GM19452 (cell line): ENCODE results near the gene OXA1L.
"Not testable (repeated sequence)": the region's sequence is repeated elsewhere in the genome, so short reads cannot be mapped to it uniquely, and the experiment has no call there.

Experiments
- ATAC-seq: cut with Tn5 transposase; IDR thresholded peaks from one replicate; pipeline ENCODE4 v1.9.1; 2021; ENCODE audit not compliant: unreplicated experiment

The OXA1L gene

GRCh38 chr14:22797017-22797917 lies 30.8 kb downstream of the OXA1L start:
- ATAC-seq = no peak

- no peak for ATAC-seq
Measured at GRCh38 chr14:22798528-22798927, 32.0 kb downstream of the OXA1L start.

- no peak for ATAC-seq
Measured at GRCh38 chr14:22800346-22800745, 33.9 kb downstream of the OXA1L start.

GRCh38 chr14:22801716-22802115 lies 35.2 kb downstream of the OXA1L start:
- no peak for ATAC-seq

- no peak for ATAC-seq
Measured at GRCh38 chr14:22802860-22803686, 36.6 kb downstream of the OXA1L start.

GRCh38 chr14:22803687-22803974 lies 37.1 kb downstream of the OXA1L start:
- no peak for ATAC-seq

- ATAC-seq = not testable (repeated sequence)
Measured at GRCh38 chr14:22805235-22805634, 38.7 kb downstream of the OXA1L start.

GRCh38 chr14:22807432-22808087 lies 41.1 kb downstream of the OXA1L start:
- ATAC-seq = no peak

- ATAC-seq = no peak
Measured at GRCh38 chr14:22808388-22809209, 42.1 kb downstream of the OXA1L start.

GRCh38 chr14:22811722-22812121 lies 45.2 kb downstream of the OXA1L start:
- no peak for ATAC-seq

- ATAC-seq = no peak
Measured at GRCh38 chr14:22812744-22813143, 46.3 kb downstream of the OXA1L start.

- no peak for ATAC-seq
Measured at GRCh38 chr14:22813145-22813544, 46.7 kb downstream of the OXA1L start.

- no peak for ATAC-seq
Measured at GRCh38 chr14:22814373-22814772, 47.9 kb downstream of the OXA1L start.

GRCh38 chr14:22814941-22815713 lies 48.6 kb downstream of the OXA1L start, which contains the start of gene SLC7A7:
SLC7A7 (minus strand) TSS chr14:22815435; CDS start chr14:22813398, 2,037 bp downstream.
- no peak for ATAC-seq

GRCh38 chr14:22819151-22819988 lies 52.9 kb downstream of the OXA1L start:
- no peak for ATAC-seq

- no peak for ATAC-seq
Measured at GRCh38 chr14:22820731-22821130, 54.2 kb downstream of the OXA1L start.

- ATAC-seq = no peak
Measured at GRCh38 chr14:22821193-22822015, 54.9 kb downstream of the OXA1L start.

GRCh38 chr14:22822016-22822570 lies 55.6 kb downstream of the OXA1L start:
- no peak for ATAC-seq
